ENCODE results near the gene RAD51B. TPM values are rescaled to one million over a fixed set of nuclear protein-coding genes. Genes with fewer than 3 reads are reported as not detected.

Gene RAD51B
- total and polyA plus RNA-seq, 9 donors, result 21.6 to 70.1 (median 35.1) TPM

GRCh38 chr14:68744613-68745012, 925.0 kb downstream of the RAD51B start:
- Histone ChIP-seq H3K4me3 (no peak overlapping the region), H3K36me3 (no peaks in the 10 kb centered on the region), H3K27me3 (no peaks in the 10 kb centered on the region), H3K4me1 (ENCODE audit: insufficient read depth) (peaks cover 2% of the 10 kb centered on the region), H3K9me3 (no peaks in the 10 kb centered on the region), H3K27ac (no peak overlapping the region)
- no peak for DNase-seq
- no peak for TF ChIP-seq EP300 (IDR thresholded peaks at IDR 0.05)
- no peak for TF ChIP-seq CTCF (IDR thresholded peaks at IDR 0.05)
- no peak for TF ChIP-seq POLR2A (IDR thresholded peaks at IDR 0.05)
- 95% methylated on average over 12 of the region's 12 CpGs for WGBS, 3 donors
- intact Hi-C loops (cut with DNase I), result no loop called here

DNA sequence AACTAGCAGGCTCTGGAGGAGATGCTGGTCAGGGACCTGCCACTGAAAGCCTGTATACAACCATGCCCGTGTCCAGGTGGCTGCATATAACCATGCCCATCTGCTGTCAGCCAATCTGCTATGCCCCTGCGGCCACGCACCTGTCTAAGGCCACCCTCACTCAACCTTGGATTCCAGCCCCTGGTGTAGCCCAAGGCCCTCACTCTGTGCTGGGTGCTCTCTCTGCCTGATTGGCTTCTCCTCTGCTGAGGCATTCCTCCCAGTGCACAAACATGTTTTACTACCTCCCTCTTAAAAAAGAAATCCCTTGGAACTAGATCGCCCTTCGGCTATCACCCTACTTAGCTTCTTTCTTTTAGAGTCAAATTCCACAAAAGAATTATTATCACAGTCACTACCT, 927.8 kb downstream of the RAD51B start:
- WGBS, 3 donors, result 76 to 93% (median 92%) methylated on average over 5 of the region's 5 CpGs
- H3K4me1 ChIP-seq (ENCODE audit: insufficient read depth), result peaks cover under 1% of the 10 kb centered on the region
- DNase-seq, result no peak
- no peaks in the 10 kb centered on the region for H3K9me3 ChIP-seq
- no peaks in the 10 kb centered on the region for H3K36me3 ChIP-seq
- H3K27ac ChIP-seq, result no peak overlapping the region
- intact Hi-C loops (cut with DNase I), result no loop called here
- TF ChIP-seq POLR2A (IDR thresholded peaks at IDR 0.05) (no peak), EP300 (IDR thresholded peaks at IDR 0.05) (no peak)
- H3K27me3 ChIP-seq, result no peaks in the 10 kb centered on the region
- H3K4me3 ChIP-seq, result no peak overlapping the region

DNA sequence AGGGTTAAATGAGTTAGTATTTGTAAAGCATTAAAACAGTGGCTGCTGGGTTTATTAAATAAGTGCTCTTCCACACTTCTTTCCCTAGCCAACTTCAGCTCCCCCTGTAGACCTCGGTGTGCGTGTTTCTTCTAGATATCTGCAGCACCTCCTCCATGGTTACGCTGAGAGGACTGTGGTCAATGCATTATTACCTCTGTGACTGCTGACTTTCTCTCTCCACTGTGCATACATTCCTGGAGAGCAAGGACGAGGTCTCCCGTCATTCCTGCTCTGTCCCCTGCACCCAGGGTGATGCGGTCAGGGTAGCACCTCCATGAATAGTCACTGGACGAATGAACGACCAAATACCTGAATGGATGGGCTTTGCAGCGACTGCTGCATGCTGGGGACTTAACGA, 928.7 kb downstream of the RAD51B start:
- intact Hi-C loops (cut with DNase I), result no loop called here
- TF ChIP-seq EP300 (IDR thresholded peaks at IDR 0.05) (no peak), CTCF (IDR thresholded peaks at IDR 0.05) (no peak), POLR2A (IDR thresholded peaks at IDR 0.05) (no peak)
- DNase-seq, result no peak
- 81 to 95% (median 89%) methylated on average over 10 of the region's 10 CpGs for WGBS, 3 donors
- H3K4me1 ChIP-seq (ENCODE audit: insufficient read depth), result peaks cover 2% of the 10 kb centered on the region
- no peaks in the 10 kb centered on the region for H3K36me3 ChIP-seq
- no peak overlapping the region for H3K27ac ChIP-seq
- no peak overlapping the region for H3K4me3 ChIP-seq
- no peaks in the 10 kb centered on the region for H3K27me3 ChIP-seq
- no peaks in the 10 kb centered on the region for H3K9me3 ChIP-seq

- H3K4me3 ChIP-seq, result no peak overlapping the region
- no peak for DNase-seq
- peaks cover 2% of the 10 kb centered on the region for H3K4me1 ChIP-seq (ENCODE audit: insufficient read depth)
- intact Hi-C loops (cut with DNase I), result no loop called here
- H3K36me3 ChIP-seq, result no peaks in the 10 kb centered on the region
- 93 to 97% (median 94%) methylated on average over 5 of the region's 5 CpGs for WGBS, 3 donors
- no peaks in the 10 kb centered on the region for H3K27me3 ChIP-seq
- no peaks in the 10 kb centered on the region for H3K9me3 ChIP-seq
- TF ChIP-seq CTCF (IDR thresholded peaks at IDR 0.05) (no peak), POLR2A (IDR thresholded peaks at IDR 0.05) (no peak), EP300 (IDR thresholded peaks at IDR 0.05) (no peak)
- H3K27ac ChIP-seq, result no peak overlapping the region
These were observed 929.1 kb downstream of the RAD51B start for GRCh38 chr14:68748691-68749090.

GRCh38 chr14:68749487-68750475, 930.2 kb downstream of the RAD51B start:
- 79 to 95% (median 86%) methylated on average over 11 of the region's 11 CpGs for WGBS, 3 donors
- intact Hi-C loops (cut with DNase I), result no loop called here
- DNase-seq, result no peak

More at GRCh38 chr14:68749487-68750475, 930.2 kb downstream of the RAD51B start:
- Histone ChIP-seq H3K4me1 (ENCODE audit: insufficient read depth) (peaks cover 7% of the 10 kb centered on the region), H3K9me3 (no peaks in the 10 kb centered on the region), H3K36me3 (no peaks in the 10 kb centered on the region), H3K27me3 (no peaks in the 10 kb centered on the region), H3K4me3 (no peak overlapping the region), H3K27ac (no peak overlapping the region)
- TF ChIP-seq CTCF (IDR thresholded peaks at IDR 0.05), result no peak
- TF ChIP-seq POLR2A (IDR thresholded peaks at IDR 0.05), result no peak
- TF ChIP-seq EP300 (IDR thresholded peaks at IDR 0.05), result no peak

All from ovary (tissue), 9 donors.